Uterus (tissue), 4 donors: ENCODE measurements around the gene EVI5L. TPM values are rescaled to one million over a fixed set of nuclear protein-coding genes. Genes with fewer than 3 reads are reported as not detected.

Experiments used
- DNase-seq, 2 donors: peaks; one replicate each; pipeline ENCODE4 v3.0.0-alpha.2; 2019 to 2020
- H3K27ac ChIP-seq, 2 donors: fragments of 200-600 bp; sonication (generic); 1 replicate in 1 of 2; 2 replicates in 1 of 2; pipeline ENCODE4 v1.5.1; 2016 to 2018
- H3K27me3 ChIP-seq, 2 donors: fragments of 200-600 bp; sonication (generic); one replicate each; pipeline ENCODE4 v1.5.1; 2018 to 2019; ENCODE audit warnings: control low read depth in 1 of 2
- H3K36me3 ChIP-seq, 2 donors: fragments of 200-600 bp; sonication (generic); one replicate each; pipeline ENCODE4 v1.5.1; 2019; ENCODE audit warnings: control low read depth in 1 of 2
- H3K4me1 ChIP-seq, 2 donors: fragments of 200-600 bp; sonication (generic); one replicate each; pipeline ENCODE4 v1.5.1; 2018 to 2019; ENCODE audit warnings: control low read depth in 1 of 2
- H3K4me3 ChIP-seq, 2 donors: fragments of 200-600 bp; sonication (generic); 1 replicate in 1 of 2; 2 replicates in 1 of 2; pipeline ENCODE4 v1.5.1; 2018 to 2019; ENCODE audit warnings: mild to moderate bottlenecking in 1 of 2
- H3K9me3 ChIP-seq, 2 donors: fragments of 200-600 bp; sonication (generic); one replicate each; pipeline ENCODE4 v1.5.1; 2019; ENCODE audit warnings: control low read depth in 1 of 2
- POLR2A ChIP-seq, 2 donors: fragments of 450-650 bp; IDR thresholded peaks; one replicate each; pipeline ENCODE4 v1.6.1; 2016; ENCODE audit warnings: antibody characterized with exemption in 2 of 2, mild to moderate bottlenecking in 1 of 2, moderate library complexity in 1 of 2
- intact Hi-C: fragments of 100-400 bp; cut with DNase I; formaldehyde crosslinking; loops from one replicate; pipeline ENCODE4 v1.15.1; 2023; ENCODE audit warnings: low total_unique reads
- total RNA-seq, 4 donors: library from RNA; depleted of rRNA in 3 of 4; stranded (reverse); fragments of >200 nt in 3 of 4; gene quantifications; one replicate each; pipeline versions ENCODE4 v1.1.0 to v1.2.4, GENCODE V29; 2014 to 2023
- TF ChIP-seq, protein P1 (sequence below), 4 experiments: fragments of 200-600 bp in 2 of 4; fragments of 450-650 bp in 2 of 4; sonication (generic) in 2 of 4; IDR thresholded peaks; one replicate each; pipeline ENCODE4 v1.5.1; 2016 to 2019; ENCODE audit warnings: antibody characterized with exemption in 4 of 4, mild to moderate bottlenecking in 2 of 4, moderate library complexity in 1 of 4
- donor health status: DM: yes; HTN: yes; CAD: no.

Gene EVI5L
- total RNA-seq, 4 donors from 2014 or later: 9.1 to 14.9 (median 12.4) TPM

DNA sequence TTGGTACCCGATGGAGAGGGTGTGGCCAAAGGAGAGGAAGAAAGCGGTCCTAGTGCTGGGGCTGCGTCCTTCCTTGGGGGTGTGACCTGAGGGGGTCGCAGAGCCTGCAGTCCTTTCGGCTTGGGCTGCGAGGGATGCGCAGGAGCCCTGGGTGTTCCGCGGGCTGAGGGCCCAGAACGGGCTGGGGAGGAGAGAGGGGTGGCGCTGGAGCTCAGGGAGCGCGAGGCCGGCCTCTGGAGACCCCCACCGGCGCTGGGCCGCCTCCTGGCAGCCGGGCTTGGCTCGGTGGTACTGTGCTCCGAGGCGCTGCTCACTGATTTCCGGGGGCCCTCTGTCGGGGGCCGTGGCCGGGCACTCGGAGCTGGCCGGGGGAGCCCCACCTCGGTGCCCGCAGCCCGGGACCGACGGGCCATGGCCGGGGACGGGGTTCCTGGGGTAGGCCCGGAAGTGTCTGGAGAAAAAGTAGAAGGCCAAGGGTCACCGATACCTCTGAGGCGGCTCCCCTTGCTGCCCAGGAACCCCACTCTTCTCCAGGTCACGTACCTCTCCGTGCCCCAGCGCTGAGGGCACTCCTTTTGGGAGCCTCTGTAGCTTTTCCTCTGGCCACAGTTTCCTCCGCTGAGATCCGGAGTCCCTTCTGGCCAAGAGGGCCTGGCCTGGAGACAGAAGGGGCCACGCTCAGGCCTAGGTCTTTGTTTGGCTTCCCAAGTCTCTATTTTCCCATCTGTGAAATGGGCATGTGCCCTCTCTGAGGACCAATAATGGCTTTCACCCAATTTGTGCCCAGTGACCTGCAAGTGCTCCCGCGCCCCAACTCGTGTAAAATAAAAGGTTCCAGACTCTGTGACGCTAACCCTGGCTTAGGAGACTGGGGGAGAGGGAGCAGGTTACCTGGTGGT, 42.5 kb downstream of the EVI5L start:
- H3K4me3 ChIP-seq: no peak overlapping the region
- no peak for DNase-seq

DNA sequence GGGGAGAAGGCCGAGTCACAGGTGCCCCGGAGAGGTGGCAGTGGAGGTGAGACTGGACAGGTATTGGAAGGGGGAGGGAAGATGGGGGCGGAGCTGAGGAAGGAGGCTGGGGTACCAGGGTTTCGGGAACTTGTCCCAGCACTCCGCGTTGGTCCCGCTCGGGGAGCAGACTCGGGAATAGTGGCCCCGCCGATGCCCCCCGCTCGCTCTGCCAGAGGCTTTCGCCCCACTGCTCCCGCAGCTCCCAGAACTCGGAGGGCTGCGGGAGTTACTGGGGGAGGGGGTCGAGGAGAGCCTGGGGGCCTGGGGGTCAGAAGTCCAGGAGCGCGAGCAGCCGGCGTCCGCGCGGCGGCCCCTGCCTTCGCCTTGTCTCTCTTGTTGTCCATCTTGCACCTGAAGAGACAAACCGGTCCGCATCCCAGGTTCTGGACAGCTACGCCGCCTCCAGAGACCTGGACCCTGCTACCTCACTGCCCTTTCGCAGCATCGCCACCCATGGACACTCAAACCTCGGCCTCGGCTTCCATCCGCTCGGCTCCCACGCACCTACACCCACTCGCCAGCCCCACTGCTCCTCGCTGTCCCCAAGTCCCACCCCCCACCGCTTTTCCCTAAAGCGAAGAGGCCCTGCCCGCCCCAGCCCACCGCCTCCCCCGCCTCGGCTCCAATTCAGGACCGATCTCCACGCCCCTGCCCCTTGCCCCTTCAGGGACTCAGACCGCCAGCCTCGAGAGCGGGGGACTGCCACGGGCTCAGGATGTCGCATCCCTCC, 43.5 kb downstream of the EVI5L start:
- H3K4me1 ChIP-seq: peaks cover 0 to 24% of the 10 kb centered on the region in 2 donors
- DNase-seq: no peak
- no peak overlapping the region for H3K27ac ChIP-seq
- peaks cover 9 to 19% of the 10 kb centered on the region in 2 donors for H3K27me3 ChIP-seq
- no peaks in the 10 kb centered on the region for H3K36me3 ChIP-seq
- intact Hi-C loops: no loop called here
- TF ChIP-seq, protein P1, sequence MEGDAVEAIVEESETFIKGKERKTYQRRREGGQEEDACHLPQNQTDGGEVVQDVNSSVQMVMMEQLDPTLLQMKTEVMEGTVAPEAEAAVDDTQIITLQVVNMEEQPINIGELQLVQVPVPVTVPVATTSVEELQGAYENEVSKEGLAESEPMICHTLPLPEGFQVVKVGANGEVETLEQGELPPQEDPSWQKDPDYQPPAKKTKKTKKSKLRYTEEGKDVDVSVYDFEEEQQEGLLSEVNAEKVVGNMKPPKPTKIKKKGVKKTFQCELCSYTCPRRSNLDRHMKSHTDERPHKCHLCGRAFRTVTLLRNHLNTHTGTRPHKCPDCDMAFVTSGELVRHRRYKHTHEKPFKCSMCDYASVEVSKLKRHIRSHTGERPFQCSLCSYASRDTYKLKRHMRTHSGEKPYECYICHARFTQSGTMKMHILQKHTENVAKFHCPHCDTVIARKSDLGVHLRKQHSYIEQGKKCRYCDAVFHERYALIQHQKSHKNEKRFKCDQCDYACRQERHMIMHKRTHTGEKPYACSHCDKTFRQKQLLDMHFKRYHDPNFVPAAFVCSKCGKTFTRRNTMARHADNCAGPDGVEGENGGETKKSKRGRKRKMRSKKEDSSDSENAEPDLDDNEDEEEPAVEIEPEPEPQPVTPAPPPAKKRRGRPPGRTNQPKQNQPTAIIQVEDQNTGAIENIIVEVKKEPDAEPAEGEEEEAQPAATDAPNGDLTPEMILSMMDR (IDR thresholded peaks at IDR 0.05): no peak
- no peak for TF ChIP-seq POLR2A (IDR thresholded peaks at IDR 0.05)
- H3K4me3 ChIP-seq: no peak overlapping the region
- no peaks in the 10 kb centered on the region for H3K9me3 ChIP-seq

More for the DNA sequence above, 42.5 kb downstream of the EVI5L start:
- Histone ChIP-seq H3K36me3 (no peaks in the 10 kb centered on the region), H3K9me3 (no peaks in the 10 kb centered on the region), H3K27me3 (peaks cover 9 to 19% of the 10 kb centered on the region in 2 donors), H3K4me1 (peaks cover 0 to 27% of the 10 kb centered on the region in 2 donors), H3K27ac (no peak overlapping the region)
- TF ChIP-seq, protein P1 (IDR thresholded peaks at IDR 0.05): no peak
- TF ChIP-seq POLR2A (IDR thresholded peaks at IDR 0.05): no peak
- intact Hi-C loops: no loop called here

GRCh38 chr19:7874076-7874896, 44.3 kb downstream of the EVI5L start, which contains the start of gene PRR36:
Gene PRR36, minus strand, starts transcription at chr19:7874390. Its CDS starts 701 bp downstream, at chr19:7873689.
- no peaks in the 10 kb centered on the region for H3K9me3 ChIP-seq
- H3K27me3 ChIP-seq: peaks cover 9 to 19% of the 10 kb centered on the region in 2 donors
- no peaks in the 10 kb centered on the region for H3K36me3 ChIP-seq
- H3K27ac ChIP-seq: no peak within 1 kb of the TSS
- H3K4me1 ChIP-seq: peaks cover 0 to 17% of the 10 kb centered on the region in 2 donors
- H3K4me3 ChIP-seq: no peak within 1 kb of the TSS
- TF ChIP-seq POLR2A (IDR thresholded peaks at IDR 0.05): no peak
- TF ChIP-seq, protein P1 (IDR thresholded peaks at IDR 0.05): no peak
- intact Hi-C loops: no loop called here
- DNase-seq: no peak

DNA sequence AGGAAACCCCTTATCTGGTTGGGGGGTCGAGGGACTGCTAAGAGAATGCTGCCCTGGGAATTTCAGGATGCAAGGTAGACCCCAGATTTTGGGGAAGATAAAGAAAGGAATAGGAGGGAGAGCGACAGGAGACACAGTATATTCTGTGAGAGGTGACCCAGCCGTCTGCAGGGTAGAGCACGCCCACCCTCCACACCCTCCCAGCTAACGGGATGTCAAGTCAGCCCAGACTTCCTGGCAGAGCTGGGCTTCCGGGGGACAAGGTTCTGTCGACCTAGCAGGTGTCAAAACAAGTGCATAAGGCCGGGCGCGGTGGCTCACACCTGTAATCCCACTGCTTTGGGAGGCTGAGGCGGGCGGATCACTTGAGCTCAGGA, 44.9 kb downstream of the EVI5L start:
- no peak for DNase-seq

More for the DNA sequence above, 44.9 kb downstream of the EVI5L start:
- no peak for TF ChIP-seq POLR2A (IDR thresholded peaks at IDR 0.05)
- TF ChIP-seq, protein P1 (IDR thresholded peaks at IDR 0.05): no peak
- H3K27me3 ChIP-seq: peaks cover 9 to 19% of the 10 kb centered on the region in 2 donors
- H3K36me3 ChIP-seq: no peaks in the 10 kb centered on the region
- H3K9me3 ChIP-seq: no peaks in the 10 kb centered on the region
- intact Hi-C loops: no loop called here
- H3K27ac ChIP-seq: no peak overlapping the region
- peaks cover 0 to 11% of the 10 kb centered on the region in 2 donors for H3K4me1 ChIP-seq
- H3K4me3 ChIP-seq: no peak overlapping the region
